ENCODE data around the gene KIR2DL4. TPM values are rescaled to one million over a fixed set of nuclear protein-coding genes. Genes with fewer than 3 reads are reported as not detected.

Gene KIR2DL4
- polyA plus RNA-seq, result not detected in 2 replicates

GRCh38 chr19:54803410-54803809, at the start of gene KIR2DL4:
Gene KIR2DL4 (plus strand): TSS chr19:54803610. CDS start chr19:54803652, 42 bp downstream.

DNA sequence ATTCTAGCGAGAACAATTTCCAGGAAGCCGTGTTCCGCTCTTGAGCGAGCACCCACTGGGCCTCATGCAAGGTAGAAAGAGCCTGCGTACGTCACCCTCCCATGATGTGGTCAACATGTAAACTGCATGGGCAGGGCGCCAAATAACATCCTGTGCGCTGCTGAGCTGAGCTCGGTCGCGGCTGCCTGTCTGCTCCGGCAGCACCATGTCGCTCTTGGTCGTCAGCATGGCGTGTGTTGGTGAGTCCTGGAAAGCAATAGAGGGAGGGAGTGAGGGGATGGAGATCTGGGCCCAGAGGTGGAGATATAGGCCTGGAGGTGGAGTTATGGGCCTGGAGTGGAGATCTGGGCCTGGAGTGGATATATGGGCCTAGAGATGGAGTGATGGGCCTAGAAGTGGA, 33.8 kb upstream of the KIR2DL4 start, which contains the start of gene KIR2DL1:
Gene KIR2DL1 (plus strand): TSS at position 148 of the 400 bp plus-strand sequence. CDS start 58 bp downstream, at position 206.

GRCh38 chr19:54816251-54816650, 12.8 kb downstream of the KIR2DL4 start, which contains the start of gene KIR3DL1:
Gene KIR3DL1 (plus strand): TSS chr19:54816468.

GRCh38 chr19:54832496-54832895, 29.1 kb downstream of the KIR2DL4 start, which contains the start of gene KIR2DS4:
Gene KIR2DS4 (plus strand): TSS chr19:54832676.

GRCh38 chr19:54850061-54850640, 46.7 kb downstream of the KIR2DL4 start, which contains the start of gene KIR3DL2:
Gene KIR3DL2 (plus strand): TSS chr19:54850443. CDS start chr19:54850476, 33 bp downstream.

Other genes starting within 250 kb of the KIR2DL4 start
- gene LILRA2, start 229.8 kb upstream of the KIR2DL4 start, polyA plus RNA-seq, result not detected in 2 replicates
- gene LILRA1, start 210.0 kb upstream of the KIR2DL4 start, polyA plus RNA-seq, result not detected in 2 replicates
- not detected in 2 replicates for gene LILRB1, start 173.1 kb upstream of the KIR2DL4 start, polyA plus RNA-seq
- not detected in 2 replicates for gene LILRB4, start 140.6 kb upstream of the KIR2DL4 start, polyA plus RNA-seq
- gene KIR3DL3, start 79.2 kb upstream of the KIR2DL4 start, polyA plus RNA-seq, result not detected in 2 replicates
- not detected in 2 replicates for gene KIR2DL3, start 65.1 kb upstream of the KIR2DL4 start, polyA plus RNA-seq
- gene KIR2DL1, start 33.8 kb upstream of the KIR2DL4 start, polyA plus RNA-seq, result not detected in 2 replicates
- gene KIR3DL1, start 12.9 kb downstream of the KIR2DL4 start, polyA plus RNA-seq, result not detected in 2 replicates
- not detected in 2 replicates for gene KIR2DS4, start 29.1 kb downstream of the KIR2DL4 start, polyA plus RNA-seq
- gene KIR3DL2, start 46.8 kb downstream of the KIR2DL4 start, polyA plus RNA-seq, result not detected in 2 replicates
- gene FCAR, start 70.6 kb downstream of the KIR2DL4 start, polyA plus RNA-seq, result not detected in 2 replicates
- gene NCR1, start 102.5 kb downstream of the KIR2DL4 start, polyA plus RNA-seq, result not detected in 2 replicates
- gene NLRP7, start 143.9 kb downstream of the KIR2DL4 start, polyA plus RNA-seq, result not detected in 2 replicates
- gene NLRP2, start 162.8 kb downstream of the KIR2DL4 start, polyA plus RNA-seq, result 0.27 TPM in 1 of 2 replicates, not detected in the other
- 0.60 and 1.1 TPM in 2 replicates for gene GP6, start 234.7 kb downstream of the KIR2DL4 start, polyA plus RNA-seq

Data from Purkinje cell (primary cell).